HepG2 (cell line): ENCODE results near the gene CACNG5. TPM values are rescaled to one million over a fixed set of nuclear protein-coding genes. Genes with fewer than 3 reads are reported as not detected.

ENCODE experiments used
- ATAC-seq: fragments of 200-7000 bp; cut with Tn5 transposase; 3 replicates; pipeline ENCODE4 v1.9.1; 2020; ENCODE audit warnings: mild to moderate bottlenecking, moderate library complexity
- BruUV-seq: library from RNA; stranded (reverse); fragments of 400-500 nt; replicated peaks from 2 replicates; lab custom pipeline; 2021; lab: Mats Ljungman, UMichigan
- CTCF ChIA-PET: fragments of 300-600 bp; formaldehyde crosslinking; extraction: SDS; loops from one replicate; lab custom pipeline; 2021; ENCODE audit warnings: low total read pairs, inconsistent platforms, low intra/inter-chr PET ratio; lab: Yijun Ruan, JAX
- POLR2A ChIA-PET: fragments of 350-600 bp; sonication (Branson Sonifier 250); formaldehyde crosslinking; loops from one replicate; lab custom pipeline; 2020; ENCODE audit warnings: antibody characterized with exemption, inconsistent platforms; lab: Yijun Ruan, JAX
- DNase-seq: peaks from one replicate; pipeline ENCODE4 v3.0.0-alpha.2; 2015; ENCODE audit warnings: low spot score
- FAIRE-seq: peaks from 3 replicates; lab custom pipeline; 2011; peaks lifted over from hg19 to GRCh38; lab: Jason Lieb, UNC
- H2AFZ ChIP-seq: one replicate; pipeline ENCODE4 v1.6.1; 2011; ENCODE audit warnings: low read length, inconsistent platforms
- H3K27ac ChIP-seq: fragments of 300-600 bp; 3 replicates; pipeline ENCODE4 v1.8.0; 2011; ENCODE audit warnings: mixed run types, mild to moderate bottlenecking, mixed read lengths, low read length, inconsistent platforms; ENCODE audit not compliant: insufficient read depth; ENCODE audit errors: extremely low read length
- H3K27me3 ChIP-seq, 2 experiments: fragments of 200-600 bp in 1 of 2; 2 replicates in 1 of 2; 3 replicates in 1 of 2; pipeline versions ENCODE4 v1.6.0 to v1.8.0; 2011; ENCODE audit warnings: low read length in 2 of 2, mild to moderate bottlenecking in 2 of 2, moderate library complexity in 2 of 2, inconsistent platforms in 1 of 2; ENCODE audit not compliant: insufficient read depth in 2 of 2, control insufficient read depth in 1 of 2
- H3K36me3 ChIP-seq, 2 experiments: fragments of 200-600 bp in 1 of 2; replicated peaks in 1 of 2; 2 replicates in 1 of 2; 3 replicates in 1 of 2; pipeline versions ENCODE4 v1.5.1 to v1.8.0; 2011; ENCODE audit warnings: low read length in 2 of 2, inconsistent platforms in 1 of 2; ENCODE audit not compliant: insufficient read depth in 2 of 2, control insufficient read depth in 1 of 2
- H3K4me1 ChIP-seq: 2 replicates; pipeline ENCODE4 v1.5.1; 2012; ENCODE audit warnings: low read length, inconsistent platforms; ENCODE audit not compliant: insufficient read depth
- H3K4me2 ChIP-seq: 2 replicates; pipeline ENCODE4 v1.6.0; 2011; ENCODE audit warnings: low read depth, low read length, inconsistent platforms
- H3K4me3 ChIP-seq, 3 experiments: fragments of 200-600 bp in 1 of 3; sonication (generic), shearing (Covaris generic) in 1 of 3; replicated peaks in 1 of 3; 2 replicates each; pipeline ENCODE4 v1.5.1; 2011 to 2016; ENCODE audit warnings: low read length in 3 of 3, inconsistent platforms in 2 of 3, low read depth in 2 of 3, mild to moderate bottlenecking in 2 of 3, control low read depth in 1 of 3, mixed read lengths in 1 of 3; ENCODE audit not compliant: insufficient read depth in 1 of 3
- H3K79me2 ChIP-seq: one replicate; pipeline ENCODE4 v1.6.1; 2011; ENCODE audit warnings: low read length, inconsistent platforms; ENCODE audit not compliant: insufficient read depth
- H3K9ac ChIP-seq: 2 replicates; pipeline ENCODE4 v1.6.0; 2011; ENCODE audit warnings: mild to moderate bottlenecking, low read depth, low read length, inconsistent platforms; ENCODE audit not compliant: insufficient read depth
- H3K9me3 ChIP-seq: 2 replicates; pipeline ENCODE4 v1.5.1; 2012; ENCODE audit warnings: mild to moderate bottlenecking, low read length
- H4K20me1 ChIP-seq: 2 replicates; pipeline ENCODE4 v1.6.0; 2011; ENCODE audit warnings: inconsistent platforms, mild to moderate bottlenecking, low read length, moderate library complexity; ENCODE audit not compliant: insufficient read depth
- JARID2 ChIP-seq: sonication (generic); formaldehyde crosslinking; IDR thresholded peaks from 2 replicates; pipeline ENCODE4 v1.8.1; 2023; ENCODE audit warnings: missing genetic modification reagents, inconsistent platforms; ENCODE audit not compliant: insufficient replicate concordance
- KDM4B ChIP-seq: sonication (generic); formaldehyde crosslinking; IDR thresholded peaks from 2 replicates; pipeline ENCODE4 v1.4.0; 2020; ENCODE audit warnings: missing genetic modification reagents
- MZF1 ChIP-seq: sonication (generic); formaldehyde crosslinking; IDR thresholded peaks from 2 replicates; pipeline ENCODE4 v1.8.1; 2023; ENCODE audit warnings: mild to moderate bottlenecking, missing genetic modification reagents, borderline replicate concordance
- PHB2 ChIP-seq: fragments of 450-650 bp; IDR thresholded peaks from 2 replicates; pipeline ENCODE4 v1.6.1; 2018; ENCODE audit not compliant: partially characterized antibody
- SNAI1 ChIP-seq: sonication (generic); formaldehyde crosslinking; IDR thresholded peaks from 2 replicates; pipeline ENCODE4 v1.5.0; 2020; ENCODE audit warnings: mild to moderate bottlenecking, missing genetic modification reagents, borderline replicate concordance
- SRSF9 ChIP-seq: fragments of 200-400 bp; formaldehyde crosslinking; IDR thresholded peaks from 2 replicates; pipeline ENCODE4 v1.6.1; 2018; ENCODE audit warnings: borderline replicate concordance, mild to moderate bottlenecking, low read depth, low read length; ENCODE audit not compliant: insufficient read depth, poor library complexity, severe bottlenecking
- SUZ12 ChIP-seq: fragments of 150-350 bp; IDR thresholded peaks from 2 replicates; pipeline ENCODE4 v1.6.1; 2014; ENCODE audit warnings: low read depth, low read length
- ZNF333 ChIP-seq: sonication (generic); formaldehyde crosslinking; IDR thresholded peaks from 2 replicates; pipeline ENCODE4 v1.4.0; 2020; ENCODE audit warnings: mild to moderate bottlenecking, missing genetic modification reagents, borderline replicate concordance
- WGBS: methylation state at CpG from one replicate; pipeline ENCODE4 v1.1.6; 2017; ENCODE audit warnings: low lambda C conversion rate; 5-methylcytosine and 5-hydroxymethylcytosine counted together
- in situ Hi-C: cut with HindIII; loops from 2 replicates; pipeline ENCODE4 v1.10.0; 2017; ENCODE audit warnings: low pct_unique_long_range_greater_than_20kb; ENCODE audit not compliant: extremely low pct_ligation_motif_present
- intact Hi-C: fragments of 100-400 bp; cut with micrococcal nuclease; formaldehyde crosslinking; loops from one replicate; pipeline ENCODE4 v1.10.0; 2022; ENCODE audit not compliant: unreplicated experiment
- polyA plus RNA-seq, 8 experiments: library from polyadenylated mRNA; depleted of rRNA in 3 of 8; stranded (reverse) in 7 of 8; unstranded in 1 of 8; fragments of >200 nt; fragmentation: Illumina TruSeq in 4 of 8; extraction: Trizol in 4 of 8; gene quantifications; 2 replicates each; pipeline versions ENCODE4 v1.2.1 to v1.2.3, GENCODE V29; 2011 to 2016; ENCODE audit warnings: low read depth in 4 of 8, missing spikeins in 1 of 8, mixed read lengths in 1 of 8; ENCODE audit not compliant: insufficient read depth in 1 of 8
- total RNA-seq, 5 experiments: library from RNA; depleted of rRNA; stranded (reverse); fragments of >200 nt; fragmentation: Illumina TruSeq; extraction: Trizol; gene quantifications; 2 replicates each; pipeline ENCODE4 v1.2.3, GENCODE V29; 2016; ENCODE audit warnings: low read depth in 1 of 5
- TF ChIP-seq, protein P1 (sequence below): sonication (generic); formaldehyde crosslinking; IDR thresholded peaks from 2 replicates; pipeline ENCODE4; 2020; ENCODE audit warnings: missing genetic modification reagents, mild to moderate bottlenecking, borderline replicate concordance
- TF ChIP-seq, protein P2 (sequence below): sonication (generic); formaldehyde crosslinking; IDR thresholded peaks from 2 replicates; pipeline ENCODE4 v1.4.0; 2020; ENCODE audit warnings: low read depth, mild to moderate bottlenecking, missing genetic modification reagents
- TF ChIP-seq, protein P3 (sequence below): sonication (generic); formaldehyde crosslinking; IDR thresholded peaks from 2 replicates; pipeline ENCODE4 v1.4.0; 2020; ENCODE audit warnings: missing genetic modification reagents, mild to moderate bottlenecking, borderline replicate concordance
- TF ChIP-seq, protein P4 (sequence below): sonication (generic); formaldehyde crosslinking; conservative IDR thresholded peaks from 2 replicates; pipeline ENCODE4 v1.8.1; 2023; ENCODE audit warnings: missing genetic modification reagents
- TF ChIP-seq, protein P5 (sequence below): fragments of 450-650 bp; IDR thresholded peaks from 2 replicates; pipeline ENCODE4 v1.6.1; 2016

CACNG5 gene
- total and polyA plus RNA-seq, 2 of the 13 experiments (the other 11 are each of a cell fraction or from before 2014, with no cell fraction given) = not detected

DNA sequence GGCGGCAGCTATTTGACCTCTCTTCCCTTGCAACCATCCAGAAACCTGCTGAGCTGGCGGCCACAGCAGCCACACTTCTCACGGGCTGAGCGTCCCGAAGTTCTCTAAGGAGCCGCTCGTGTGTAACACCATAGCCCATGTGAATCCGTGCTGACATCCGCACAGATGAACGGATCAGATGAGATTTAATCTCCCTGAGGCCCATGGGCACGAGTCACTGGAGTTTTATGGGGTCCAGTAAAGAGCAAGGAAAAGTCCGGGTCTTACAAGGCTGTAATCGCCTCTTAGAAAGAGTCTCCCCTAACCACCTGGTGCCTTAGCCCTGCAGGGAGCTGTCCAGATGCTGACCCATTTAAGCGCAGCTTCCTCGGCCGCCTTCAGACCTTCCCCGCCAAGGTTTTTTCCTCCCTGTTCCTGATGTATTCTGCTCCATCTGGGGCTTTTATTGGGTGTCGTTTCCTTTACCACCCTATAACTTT, 5.5 kb upstream of the CACNG5 start:
- Histone ChIP-seq H3K27me3 (peaks cover 1 to 36% of the 10 kb centered on the region in 2 experiments; a peak in 4 of 5 replicates), H3K4me1 (no peaks in the 10 kb centered on the region), H3K9me3 (no peaks in the 10 kb centered on the region), H3K79me2 (no peaks in the 10 kb centered on the region), H3K4me3 (no peak overlapping the region), H3K27ac (no peak overlapping the region), H3K36me3 (no peaks in the 10 kb centered on the region), H3K9ac (no peak overlapping the region), H4K20me1 (peaks cover 3% of the 10 kb centered on the region; the same call in 1 of the 2 replicates), H3K4me2 (no peak overlapping the region), H2AFZ (no peak overlapping the region)
- BruUV-seq = no TSS peak
- in situ Hi-C loops = no loop called here
- DNase-seq (peak; percentile 18), ATAC-seq (peak; percentile 93), FAIRE-seq (no peak)
- intact Hi-C loops = no loop called here
- POLR2A ChIA-PET = no interaction called here
- 21% methylated on average over 17 of the region's 18 CpGs for WGBS
- CTCF ChIA-PET = no interaction called here
- TF ChIP-seq, protein P1, sequence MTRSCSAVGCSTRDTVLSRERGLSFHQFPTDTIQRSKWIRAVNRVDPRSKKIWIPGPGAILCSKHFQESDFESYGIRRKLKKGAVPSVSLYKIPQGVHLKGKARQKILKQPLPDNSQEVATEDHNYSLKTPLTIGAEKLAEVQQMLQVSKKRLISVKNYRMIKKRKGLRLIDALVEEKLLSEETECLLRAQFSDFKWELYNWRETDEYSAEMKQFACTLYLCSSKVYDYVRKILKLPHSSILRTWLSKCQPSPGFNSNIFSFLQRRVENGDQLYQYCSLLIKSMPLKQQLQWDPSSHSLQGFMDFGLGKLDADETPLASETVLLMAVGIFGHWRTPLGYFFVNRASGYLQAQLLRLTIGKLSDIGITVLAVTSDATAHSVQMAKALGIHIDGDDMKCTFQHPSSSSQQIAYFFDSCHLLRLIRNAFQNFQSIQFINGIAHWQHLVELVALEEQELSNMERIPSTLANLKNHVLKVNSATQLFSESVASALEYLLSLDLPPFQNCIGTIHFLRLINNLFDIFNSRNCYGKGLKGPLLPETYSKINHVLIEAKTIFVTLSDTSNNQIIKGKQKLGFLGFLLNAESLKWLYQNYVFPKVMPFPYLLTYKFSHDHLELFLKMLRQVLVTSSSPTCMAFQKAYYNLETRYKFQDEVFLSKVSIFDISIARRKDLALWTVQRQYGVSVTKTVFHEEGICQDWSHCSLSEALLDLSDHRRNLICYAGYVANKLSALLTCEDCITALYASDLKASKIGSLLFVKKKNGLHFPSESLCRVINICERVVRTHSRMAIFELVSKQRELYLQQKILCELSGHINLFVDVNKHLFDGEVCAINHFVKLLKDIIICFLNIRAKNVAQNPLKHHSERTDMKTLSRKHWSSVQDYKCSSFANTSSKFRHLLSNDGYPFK (CRISPR knock-in tag) = no peak
- no peak for TF ChIP-seq JARID2 (CRISPR knock-in tag)
- no peak for TF ChIP-seq KDM4B (CRISPR knock-in tag)
- no peak for TF ChIP-seq SNAI1 (CRISPR knock-in tag)
- no peak for TF ChIP-seq ZNF333
- TF ChIP-seq PHB2 = no peak
- TF ChIP-seq, protein P2, sequence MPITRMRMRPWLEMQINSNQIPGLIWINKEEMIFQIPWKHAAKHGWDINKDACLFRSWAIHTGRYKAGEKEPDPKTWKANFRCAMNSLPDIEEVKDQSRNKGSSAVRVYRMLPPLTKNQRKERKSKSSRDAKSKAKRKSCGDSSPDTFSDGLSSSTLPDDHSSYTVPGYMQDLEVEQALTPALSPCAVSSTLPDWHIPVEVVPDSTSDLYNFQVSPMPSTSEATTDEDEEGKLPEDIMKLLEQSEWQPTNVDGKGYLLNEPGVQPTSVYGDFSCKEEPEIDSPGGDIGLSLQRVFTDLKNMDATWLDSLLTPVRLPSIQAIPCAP (CRISPR knock-in tag) = no peak
- TF ChIP-seq MZF1 (CRISPR knock-in tag) = no peak
- TF ChIP-seq, protein P3, sequence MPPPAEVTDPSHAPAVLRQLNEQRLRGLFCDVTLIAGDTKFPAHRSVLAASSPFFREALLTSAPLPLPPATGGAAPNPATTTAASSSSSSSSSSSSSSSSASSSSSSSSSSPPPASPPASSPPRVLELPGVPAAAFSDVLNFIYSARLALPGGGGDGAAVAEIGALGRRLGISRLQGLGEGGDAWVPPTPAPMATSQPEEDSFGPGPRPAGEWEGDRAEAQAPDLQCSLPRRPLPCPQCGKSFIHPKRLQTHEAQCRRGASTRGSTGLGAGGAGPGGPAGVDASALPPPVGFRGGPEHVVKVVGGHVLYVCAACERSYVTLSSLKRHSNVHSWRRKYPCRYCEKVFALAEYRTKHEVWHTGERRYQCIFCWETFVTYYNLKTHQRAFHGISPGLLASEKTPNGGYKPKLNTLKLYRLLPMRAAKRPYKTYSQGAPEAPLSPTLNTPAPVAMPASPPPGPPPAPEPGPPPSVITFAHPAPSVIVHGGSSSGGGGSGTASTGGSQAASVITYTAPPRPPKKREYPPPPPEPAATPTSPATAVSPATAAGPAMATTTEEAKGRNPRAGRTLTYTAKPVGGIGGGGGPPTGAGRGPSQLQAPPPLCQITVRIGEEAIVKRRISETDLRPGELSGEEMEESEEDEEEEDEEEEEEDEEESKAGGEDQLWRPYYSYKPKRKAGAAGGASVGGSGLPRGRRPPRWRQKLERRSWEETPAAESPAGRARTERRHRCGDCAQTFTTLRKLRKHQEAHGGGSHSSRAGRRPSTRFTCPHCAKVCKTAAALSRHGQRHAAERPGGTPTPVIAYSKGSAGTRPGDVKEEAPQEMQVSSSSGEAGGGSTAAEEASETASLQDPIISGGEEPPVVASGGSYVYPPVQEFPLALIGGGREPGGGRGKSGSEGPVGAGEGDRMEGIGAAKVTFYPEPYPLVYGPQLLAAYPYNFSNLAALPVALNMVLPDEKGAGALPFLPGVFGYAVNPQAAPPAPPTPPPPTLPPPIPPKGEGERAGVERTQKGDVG = no peak
- TF ChIP-seq, protein P4, sequence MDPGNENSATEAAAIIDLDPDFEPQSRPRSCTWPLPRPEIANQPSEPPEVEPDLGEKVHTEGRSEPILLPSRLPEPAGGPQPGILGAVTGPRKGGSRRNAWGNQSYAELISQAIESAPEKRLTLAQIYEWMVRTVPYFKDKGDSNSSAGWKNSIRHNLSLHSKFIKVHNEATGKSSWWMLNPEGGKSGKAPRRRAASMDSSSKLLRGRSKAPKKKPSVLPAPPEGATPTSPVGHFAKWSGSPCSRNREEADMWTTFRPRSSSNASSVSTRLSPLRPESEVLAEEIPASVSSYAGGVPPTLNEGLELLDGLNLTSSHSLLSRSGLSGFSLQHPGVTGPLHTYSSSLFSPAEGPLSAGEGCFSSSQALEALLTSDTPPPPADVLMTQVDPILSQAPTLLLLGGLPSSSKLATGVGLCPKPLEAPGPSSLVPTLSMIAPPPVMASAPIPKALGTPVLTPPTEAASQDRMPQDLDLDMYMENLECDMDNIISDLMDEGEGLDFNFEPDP (CRISPR knock-in tag) = 0 out of 2 replicates have a peak, but pooled peaks have one; percentile 35
- no peak for TF ChIP-seq SRSF9
- TF ChIP-seq, protein P5, sequence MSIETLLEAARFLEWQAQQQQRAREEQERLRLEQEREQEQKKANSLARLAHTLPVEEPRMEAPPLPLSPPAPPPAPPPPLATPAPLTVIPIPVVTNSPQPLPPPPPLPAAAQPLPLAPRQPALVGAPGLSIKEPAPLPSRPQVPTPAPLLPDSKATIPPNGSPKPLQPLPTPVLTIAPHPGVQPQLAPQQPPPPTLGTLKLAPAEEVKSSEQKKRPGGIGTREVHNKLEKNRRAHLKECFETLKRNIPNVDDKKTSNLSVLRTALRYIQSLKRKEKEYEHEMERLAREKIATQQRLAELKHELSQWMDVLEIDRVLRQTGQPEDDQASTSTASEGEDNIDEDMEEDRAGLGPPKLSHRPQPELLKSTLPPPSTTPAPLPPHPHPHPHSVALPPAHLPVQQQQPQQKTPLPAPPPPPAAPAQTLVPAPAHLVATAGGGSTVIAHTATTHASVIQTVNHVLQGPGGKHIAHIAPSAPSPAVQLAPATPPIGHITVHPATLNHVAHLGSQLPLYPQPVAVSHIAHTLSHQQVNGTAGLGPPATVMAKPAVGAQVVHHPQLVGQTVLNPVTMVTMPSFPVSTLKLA = no peak
- TF ChIP-seq SUZ12 = no peak
